ENCODE data around the gene CC2D1A.

The CC2D1A gene

GRCh38 chr19:13905634-13906520 lies at the start of gene CC2D1A, which contains the start of gene BRME1:
Gene CC2D1A, plus strand, starts transcription at chr19:13906201. Its CDS starts 241 bp downstream, at chr19:13906442.
Gene BRME1, minus strand, starts transcription at chr19:13906117. Its CDS starts 1,225 bp downstream, at chr19:13904892.
- Mint-ChIP-seq H3K9me3 (peaks cover 0 to 6% of the 10 kb centered on the region in 2 donors), H3K27me3 (no peaks in the 10 kb centered on the region), H3K4me3 (peak within 1 kb of the TSS; percentile 87 to 95), H3K27ac (peak within 1 kb of the TSS; percentile 92 to 95), H3K4me1 (peaks cover 39% of the 10 kb centered on the region)
- peak; percentile 98 for ATAC-seq
- peak; percentile 94 to 96 for DNase-seq

DNA sequence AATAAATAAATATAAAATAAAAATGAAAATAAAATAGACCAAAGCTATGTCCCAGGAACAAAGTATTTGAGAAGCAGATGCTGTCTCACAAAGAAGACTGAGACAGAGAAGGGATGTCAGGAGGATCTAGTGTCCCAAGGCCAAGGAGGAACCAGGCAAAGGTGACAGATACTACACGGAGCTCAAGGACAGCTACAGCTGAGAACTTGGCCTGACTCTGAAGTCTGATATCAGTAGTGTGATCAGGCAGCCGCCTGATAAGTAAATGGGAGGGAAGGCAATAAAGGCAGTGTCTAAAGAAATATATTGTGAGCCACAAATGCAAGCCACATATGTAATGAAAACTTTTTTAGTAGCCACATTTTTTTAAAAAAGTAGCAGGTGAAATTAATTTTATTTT lies 49.5 kb upstream of the CC2D1A start:
- DNase-seq (no peak), ATAC-seq (no peak)
- Mint-ChIP-seq H3K9me3 (no peaks in the 10 kb centered on the region), H3K27me3 (no peaks in the 10 kb centered on the region), H3K27ac (peak overlapping the region in 1 of 2 donors; percentile 7), H3K4me1 (peaks cover 23% of the 10 kb centered on the region), H3K4me3 (no peak overlapping the region)

DNA sequence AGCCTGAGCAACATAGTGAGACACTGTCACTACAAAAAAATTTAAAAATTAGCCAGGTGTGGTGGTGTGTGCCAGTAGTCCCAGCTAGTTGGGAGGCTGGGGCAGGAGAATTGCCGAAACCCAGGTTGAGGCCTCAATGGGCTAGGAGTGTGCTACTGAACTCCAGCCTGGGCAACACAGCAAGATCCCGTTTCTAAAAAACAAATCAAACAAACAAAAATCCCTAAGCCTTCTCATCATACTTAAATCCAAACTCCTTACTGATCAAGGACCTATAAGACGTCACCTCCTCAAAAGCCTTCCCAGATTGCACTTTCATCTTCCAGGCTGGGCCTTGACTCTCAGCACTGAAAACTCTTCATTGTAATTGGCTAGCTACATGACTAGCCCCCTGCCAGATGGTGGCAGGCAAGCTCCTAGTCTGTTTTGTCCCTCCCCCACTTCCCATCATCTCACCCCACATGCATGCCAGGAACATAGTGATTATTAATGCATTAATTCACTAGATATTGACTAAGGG lies 46.6 kb upstream of the CC2D1A start:
- H3K4me3 Mint-ChIP-seq = no peak overlapping the region
- H3K27me3 Mint-ChIP-seq = peaks cover 20% of the 10 kb centered on the region
- no peak for DNase-seq
- H3K27ac Mint-ChIP-seq = no peak overlapping the region
- peaks cover 50% of the 10 kb centered on the region for H3K4me1 Mint-ChIP-seq
- no peak for ATAC-seq
- no peaks in the 10 kb centered on the region for H3K9me3 Mint-ChIP-seq

DNA sequence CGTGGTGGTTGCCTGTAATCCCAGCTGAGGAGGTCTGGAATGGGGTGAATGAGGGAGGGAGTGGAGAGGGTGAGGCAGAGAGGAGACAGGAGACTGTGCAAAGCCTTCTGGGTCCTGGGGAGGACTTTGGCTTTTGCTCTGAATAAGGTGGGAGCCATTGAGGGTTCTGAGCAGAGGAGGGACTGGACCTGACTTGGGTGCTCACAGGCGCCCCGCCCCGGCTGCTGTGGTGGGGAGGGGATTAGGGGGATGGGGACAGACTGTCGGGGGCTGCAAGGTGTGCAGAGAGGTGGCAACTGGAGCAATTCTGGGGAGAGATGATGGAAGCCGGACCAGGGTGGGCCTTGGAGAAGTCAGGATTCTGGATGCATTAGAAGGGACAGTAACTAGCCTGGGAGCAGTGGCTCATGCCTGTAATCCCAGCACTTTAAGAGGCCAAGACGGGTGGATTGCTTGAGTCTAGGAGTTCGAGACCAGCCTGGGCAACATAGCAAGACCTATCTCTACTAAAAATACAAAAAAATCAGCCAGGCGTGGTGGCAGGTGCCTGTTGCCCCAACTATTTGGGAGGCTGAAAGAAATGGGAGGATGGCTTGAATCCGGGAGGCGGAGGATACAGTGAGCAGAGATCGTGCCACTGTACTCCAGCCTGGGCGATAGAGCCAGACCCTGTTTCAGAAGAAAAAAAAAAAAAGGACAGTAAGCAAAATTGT lies 45.2 kb upstream of the CC2D1A start:
- no peak for DNase-seq
- Mint-ChIP-seq H3K9me3 (no peaks in the 10 kb centered on the region), H3K4me3 (peak overlapping the region; percentile 98 to 100), H3K27ac (peak overlapping the region; percentile 97 to 99), H3K4me1 (peaks cover 55% of the 10 kb centered on the region), H3K27me3 (peaks cover 25% of the 10 kb centered on the region)
- ATAC-seq = no peak

DNA sequence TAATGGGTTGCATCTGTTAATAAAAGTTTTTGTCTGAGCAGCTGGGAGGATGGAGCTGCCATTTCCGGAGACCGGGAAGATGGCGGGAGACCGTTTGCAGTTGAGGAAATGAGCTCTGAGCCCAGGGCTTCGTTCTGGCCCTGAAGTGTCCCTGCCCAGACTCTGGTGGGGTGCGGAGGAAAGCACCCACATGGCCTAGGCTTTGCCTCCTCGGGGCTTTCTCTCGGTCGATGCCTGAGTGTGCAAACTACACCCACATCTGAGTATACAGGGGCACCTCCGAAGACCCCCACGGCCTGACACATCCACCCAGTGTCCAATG lies 44.6 kb upstream of the CC2D1A start:
- Mint-ChIP-seq H3K4me1 (peaks cover 59% of the 10 kb centered on the region), H3K4me3 (peak overlapping the region; percentile 98 to 100), H3K27ac (peak overlapping the region; percentile 97 to 99), H3K9me3 (no peaks in the 10 kb centered on the region), H3K27me3 (peaks cover 29% of the 10 kb centered on the region)
- DNase-seq = no peak
- peak; percentile 49 for ATAC-seq

DNA sequence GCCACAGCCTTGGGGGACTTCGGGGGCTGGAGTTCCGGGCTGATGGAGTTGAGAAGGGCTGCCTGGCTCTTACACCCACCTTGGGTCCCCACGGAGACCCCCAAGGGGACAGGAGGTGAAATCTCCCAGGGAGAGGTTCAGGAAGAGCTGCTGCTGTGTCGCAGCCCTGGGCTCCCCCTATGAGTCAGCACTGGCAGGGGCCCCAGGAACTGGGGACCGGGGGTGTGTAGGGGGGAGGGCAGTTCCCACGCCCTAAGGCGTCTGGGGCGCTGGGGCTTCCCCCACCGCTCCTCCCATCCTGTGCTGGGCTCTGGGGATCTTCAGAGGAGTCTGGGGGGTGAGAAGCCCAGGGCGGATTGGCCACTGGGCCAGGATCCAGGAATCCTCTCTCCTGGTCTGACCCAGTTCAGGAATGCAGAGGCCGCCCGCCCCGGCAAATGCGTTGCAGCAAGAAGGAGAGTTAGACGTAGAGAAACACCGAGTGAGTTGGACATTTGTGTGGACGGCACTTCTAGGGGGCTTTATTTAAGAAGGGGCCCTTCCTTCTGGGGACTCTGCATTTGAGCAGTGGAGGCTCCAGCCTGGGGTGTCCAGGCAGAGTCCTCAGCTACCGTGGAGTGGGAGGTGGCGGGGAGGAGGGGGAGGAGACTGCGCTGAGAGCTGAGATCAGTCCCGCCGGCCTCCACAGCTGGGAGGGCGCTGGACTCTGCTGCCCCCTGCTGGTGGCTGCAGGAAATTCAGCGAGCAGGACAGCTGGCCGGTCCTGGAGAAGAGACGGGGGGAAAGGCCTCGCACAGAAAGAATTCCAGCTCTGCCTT lies 44.1 kb upstream of the CC2D1A start:
- ATAC-seq = peak; percentile 94
- Mint-ChIP-seq H3K9me3 (no peaks in the 10 kb centered on the region), H3K4me1 (peaks cover 65% of the 10 kb centered on the region), H3K27me3 (peaks cover 35% of the 10 kb centered on the region), H3K27ac (peak overlapping the region; percentile 97 to 99), H3K4me3 (peak overlapping the region; percentile 98 to 100)
- peak; percentile 87 to 88 for DNase-seq

DNA sequence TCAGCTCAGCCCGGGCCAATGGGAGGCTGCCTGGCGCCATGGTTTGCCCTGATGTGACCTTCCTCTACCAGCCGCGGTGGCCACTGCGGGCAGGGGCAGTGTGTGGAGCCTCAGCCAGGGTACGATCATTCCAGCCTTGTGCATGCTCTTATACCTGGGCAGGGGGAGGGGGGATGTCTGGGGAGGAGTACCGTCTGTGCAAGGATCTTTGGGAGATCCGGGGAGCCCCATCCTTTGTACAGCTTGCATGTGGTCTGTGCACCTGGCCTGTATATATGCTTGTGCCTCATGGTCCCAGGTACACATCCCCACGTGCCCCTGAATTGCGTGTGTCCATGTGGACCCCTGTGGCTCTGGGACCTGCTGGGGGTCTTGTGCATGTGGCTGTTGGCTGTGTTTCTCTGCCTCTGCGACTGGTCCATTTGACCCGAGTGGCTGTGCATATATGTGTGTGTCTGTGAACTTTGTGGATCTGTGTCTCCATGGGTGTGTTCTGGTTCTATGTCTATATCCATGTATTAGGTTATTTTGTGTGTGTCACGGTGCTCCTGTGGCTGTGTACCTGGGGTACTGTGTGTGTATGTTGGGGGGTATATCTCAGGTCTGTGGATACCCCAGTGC lies 41.8 kb upstream of the CC2D1A start:
- DNase-seq = no peak
- H3K27ac Mint-ChIP-seq = peak overlapping the region in 1 of 2 donors; percentile 64
- peak overlapping the region; percentile 77 to 79 for H3K4me3 Mint-ChIP-seq
- peaks cover 50% of the 10 kb centered on the region for H3K27me3 Mint-ChIP-seq
- ATAC-seq = no peak
- no peaks in the 10 kb centered on the region for H3K9me3 Mint-ChIP-seq
- H3K4me1 Mint-ChIP-seq = peaks cover 76% of the 10 kb centered on the region

GRCh38 chr19:13864667-13865570 lies 41.1 kb upstream of the CC2D1A start:
- peak overlapping the region; percentile 77 to 79 for H3K4me3 Mint-ChIP-seq
- H3K4me1 Mint-ChIP-seq = peaks cover 77% of the 10 kb centered on the region
- H3K9me3 Mint-ChIP-seq = no peaks in the 10 kb centered on the region
- ATAC-seq (no peak), DNase-seq (no peak)
- peak overlapping the region in 1 of 2 donors; percentile 64 for H3K27ac Mint-ChIP-seq
- H3K27me3 Mint-ChIP-seq = peaks cover 57% of the 10 kb centered on the region

DNA sequence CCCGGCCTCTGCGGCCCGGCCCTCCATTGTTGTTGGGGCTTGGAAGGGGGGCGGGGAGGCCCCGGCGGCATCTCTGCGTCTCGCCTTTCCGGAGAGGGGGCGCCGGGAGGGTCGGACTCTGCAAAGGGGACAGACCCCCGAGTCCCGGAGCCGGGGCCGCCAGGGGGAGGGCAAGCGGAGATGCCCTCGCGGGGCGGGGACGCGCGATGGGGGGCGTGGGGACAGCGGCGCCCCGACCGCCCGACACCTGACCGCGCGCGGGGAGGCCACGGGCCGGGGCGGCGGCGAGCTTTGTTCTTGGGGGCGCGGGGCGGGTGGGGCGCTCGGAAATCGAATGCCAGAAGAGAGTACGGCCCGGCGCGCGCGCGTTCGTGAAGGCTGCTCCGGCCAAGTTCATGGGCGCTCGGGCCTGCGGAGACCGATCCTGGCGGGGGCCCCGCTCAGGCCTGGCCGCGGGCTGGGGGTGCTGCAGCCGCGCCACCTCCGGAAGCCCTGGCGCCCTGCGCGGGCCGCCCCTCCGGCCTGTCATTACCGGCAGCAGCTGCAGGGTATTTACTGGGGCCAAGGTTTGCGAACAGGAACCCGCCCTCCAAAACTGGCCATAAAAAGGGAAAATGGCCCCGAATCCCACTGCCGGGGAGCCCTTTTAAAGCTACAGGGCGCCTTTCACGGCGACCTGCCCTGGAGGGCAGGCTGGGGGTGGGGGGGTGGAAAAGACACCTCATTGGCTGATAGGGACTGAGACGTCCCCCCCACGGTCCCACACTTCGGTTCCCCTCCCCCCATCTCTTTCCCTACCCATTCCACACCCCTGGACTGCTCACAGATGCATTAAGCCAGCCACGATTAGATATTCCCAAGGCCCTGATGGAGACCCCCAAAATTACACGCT lies 40.2 kb upstream of the CC2D1A start:
- Mint-ChIP-seq H3K9me3 (no peaks in the 10 kb centered on the region), H3K4me3 (peak overlapping the region; percentile 60 to 84), H3K27me3 (peaks cover 66% of the 10 kb centered on the region), H3K27ac (peak overlapping the region in 1 of 2 donors; percentile 7), H3K4me1 (peaks cover 72% of the 10 kb centered on the region)
- ATAC-seq (no peak), DNase-seq (no peak)

DNA sequence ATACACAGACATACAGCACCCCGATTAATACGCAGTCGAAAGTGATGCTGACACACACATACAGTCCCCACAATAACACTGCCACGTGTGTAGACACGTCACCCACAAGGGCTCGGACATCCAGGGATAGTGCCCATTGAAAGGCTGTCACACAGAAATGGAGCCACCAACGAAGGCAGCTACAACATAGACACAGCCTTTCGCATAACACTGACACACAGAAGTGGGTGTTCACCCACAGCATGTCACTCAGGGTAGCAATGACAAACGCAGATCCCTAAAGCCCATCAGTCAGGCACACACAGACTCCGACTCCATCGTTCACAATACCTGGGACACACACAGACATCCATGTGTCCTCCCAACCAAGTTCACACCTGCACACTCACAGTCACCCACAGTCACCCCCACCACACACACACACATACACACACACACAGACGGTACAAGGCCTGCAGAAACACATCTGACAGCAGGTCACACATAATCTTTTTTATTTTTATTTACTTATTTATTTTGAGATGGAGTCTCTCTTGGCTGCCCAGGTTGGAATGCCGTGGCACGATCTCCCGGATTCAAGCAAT lies 39.4 kb upstream of the CC2D1A start:
- no peak for DNase-seq
- no peaks in the 10 kb centered on the region for H3K9me3 Mint-ChIP-seq
- peak overlapping the region; percentile 60 to 84 for H3K4me3 Mint-ChIP-seq
- peaks cover 72% of the 10 kb centered on the region for H3K4me1 Mint-ChIP-seq
- no peak for ATAC-seq
- no peak overlapping the region for H3K27ac Mint-ChIP-seq
- peaks cover 73% of the 10 kb centered on the region for H3K27me3 Mint-ChIP-seq

DNA sequence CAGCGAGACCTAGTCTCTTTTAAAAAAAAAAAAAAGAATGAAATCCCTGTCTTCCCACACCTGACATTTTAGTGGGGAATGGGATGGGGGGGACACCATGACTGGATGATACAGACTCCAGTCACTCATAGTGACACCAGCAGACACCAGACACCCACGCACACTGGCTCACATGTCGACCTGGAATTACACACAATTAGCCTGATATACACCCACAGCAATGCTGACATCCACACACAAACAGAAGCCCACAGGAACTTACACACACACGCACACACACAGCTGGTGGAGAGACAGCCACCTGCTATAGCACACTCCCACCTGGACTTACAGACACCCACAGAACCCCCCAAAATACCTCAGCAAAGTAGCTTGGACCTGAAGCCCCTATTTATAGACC lies 37.3 kb upstream of the CC2D1A start:
- ATAC-seq (no peak), DNase-seq (no peak)
- Mint-ChIP-seq H3K9me3 (no peaks in the 10 kb centered on the region), H3K27ac (peak overlapping the region in 1 of 2 donors; percentile 34), H3K4me1 (peaks cover 68% of the 10 kb centered on the region), H3K27me3 (peaks cover 70% of the 10 kb centered on the region), H3K4me3 (no peak overlapping the region)

GRCh38 chr19:13869281-13869680 lies 36.7 kb upstream of the CC2D1A start:
- Mint-ChIP-seq H3K27me3 (peaks cover 67% of the 10 kb centered on the region), H3K4me3 (no peak overlapping the region), H3K9me3 (no peaks in the 10 kb centered on the region), H3K4me1 (peaks cover 61% of the 10 kb centered on the region), H3K27ac (no peak overlapping the region)
- no peak for ATAC-seq
- no peak for DNase-seq

DNA sequence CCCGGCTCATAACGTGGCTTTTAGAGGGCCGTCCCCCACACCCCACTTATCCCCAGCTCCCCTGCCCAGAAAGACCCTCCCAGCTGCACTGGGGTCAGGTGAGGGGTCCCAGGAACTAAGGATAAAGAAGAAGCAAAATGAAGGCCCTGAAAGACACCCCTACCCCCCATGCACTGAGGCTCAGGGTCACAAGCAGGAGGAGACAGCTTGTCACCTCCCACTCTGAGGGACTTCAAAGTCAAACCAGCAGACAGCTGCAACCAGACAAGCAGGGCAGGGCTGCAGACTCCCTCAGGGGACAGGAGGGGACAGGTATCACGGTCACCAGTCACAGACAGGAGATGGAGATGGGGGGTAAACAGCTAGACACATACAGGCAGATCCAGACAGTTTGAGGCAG lies 35.1 kb upstream of the CC2D1A start:
- no peaks in the 10 kb centered on the region for H3K9me3 Mint-ChIP-seq
- ATAC-seq (no peak), DNase-seq (no peak)
- no peak overlapping the region for H3K27ac Mint-ChIP-seq
- no peak overlapping the region for H3K4me3 Mint-ChIP-seq
- H3K27me3 Mint-ChIP-seq = peaks cover 65% of the 10 kb centered on the region
- H3K4me1 Mint-ChIP-seq = peaks cover 55% of the 10 kb centered on the region

All from stimulated activated naive CD8-positive, alpha-beta T cell treated with anti-CD3 and anti-CD28 coated beads, Interleukin-15, amount 100 ng/mL, for 72 hours (primary cell).